ENCODE results near the gene SPACDR. TPM values are rescaled to one million over a fixed set of nuclear protein-coding genes. Genes with fewer than 3 reads are reported as not detected.
"Not testable (repeated sequence)": the region's sequence is repeated elsewhere in the genome, so short reads cannot be mapped to it uniquely, and the experiment has no call there.

The SPACDR gene
- total RNA-seq, 1 donor from 2014 or later, result 2.5 TPM

DNA sequence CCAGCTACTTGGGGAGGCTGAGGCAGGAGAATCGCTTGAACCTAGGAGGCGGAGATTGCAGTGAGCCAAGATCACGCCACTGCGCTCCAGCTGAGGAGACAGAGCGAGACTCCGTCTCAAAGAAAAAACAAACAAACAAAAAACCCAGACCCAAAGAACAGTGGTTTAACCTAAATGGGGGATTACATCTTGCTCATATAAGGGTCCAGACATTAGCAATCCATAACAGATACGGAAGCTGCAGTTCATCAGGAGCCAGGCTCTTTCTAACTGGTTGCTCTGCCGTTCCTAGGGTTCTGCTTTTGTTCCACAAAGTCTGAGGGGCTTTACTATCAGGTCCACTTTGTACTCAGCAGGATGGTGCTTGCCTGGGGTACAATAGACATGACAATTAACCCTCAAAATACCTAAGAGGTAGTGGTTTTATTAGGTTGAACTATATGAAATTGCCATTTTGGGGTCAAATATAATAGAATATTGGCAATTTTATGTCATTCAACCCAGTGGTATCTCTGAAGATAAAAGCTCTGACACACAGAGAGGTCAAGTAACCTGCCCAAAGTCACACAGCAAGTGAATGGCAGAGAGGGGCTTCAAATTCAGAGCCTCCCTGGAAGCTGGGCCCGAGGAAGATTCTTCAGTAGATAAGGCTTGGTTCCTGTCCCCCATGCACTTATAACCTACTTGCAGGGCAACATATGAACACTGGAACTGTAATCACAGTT is 41.0 kb upstream of the SPACDR start:
- Histone ChIP-seq H3K4me1 (ENCODE audit: insufficient read depth, low read length) (peaks cover 10% of the 10 kb centered on the region), H3K4me3 (ENCODE audit: insufficient read depth, low read depth, low read length) (no peak overlapping the region), H3K36me3 (ENCODE audit: insufficient read depth, low read length) (no peaks in the 10 kb centered on the region), H3K9ac (ENCODE audit: low read length) (no peak overlapping the region), H3K27ac (ENCODE audit: low read depth, low read length) (no peak overlapping the region), H2AFZ (ENCODE audit: low read depth, low read length) (no peak overlapping the region), H3K9me3 (ENCODE audit: insufficient read depth, low read depth, low read length) (no peaks in the 10 kb centered on the region), H3K79me2 (ENCODE audit: insufficient read depth, low read length) (no peaks in the 10 kb centered on the region), H3K4me2 (ENCODE audit: low read length) (no peak overlapping the region), H3K27me3 (ENCODE audit: insufficient read depth, low read length) (no peaks in the 10 kb centered on the region), H4K20me1 (ENCODE audit: insufficient read depth, low read length) (no peaks in the 10 kb centered on the region)
- H3K4me3 Mint-ChIP-seq (ENCODE audit: unreplicated experiment), result no peak overlapping the region
- no peak overlapping the region for H3K27ac Mint-ChIP-seq (ENCODE audit: unreplicated experiment)
- no peaks in the 10 kb centered on the region for H3K36me3 Mint-ChIP-seq (ENCODE audit: low read depth, unreplicated experiment)
- no peaks in the 10 kb centered on the region for H3K4me1 Mint-ChIP-seq (ENCODE audit: low read depth, unreplicated experiment)
- no peak for TF ChIP-seq EZH2 (IDR thresholded peaks at IDR 0.05; ENCODE audit: insufficient read depth, low read length)
- TF ChIP-seq, protein P1, sequence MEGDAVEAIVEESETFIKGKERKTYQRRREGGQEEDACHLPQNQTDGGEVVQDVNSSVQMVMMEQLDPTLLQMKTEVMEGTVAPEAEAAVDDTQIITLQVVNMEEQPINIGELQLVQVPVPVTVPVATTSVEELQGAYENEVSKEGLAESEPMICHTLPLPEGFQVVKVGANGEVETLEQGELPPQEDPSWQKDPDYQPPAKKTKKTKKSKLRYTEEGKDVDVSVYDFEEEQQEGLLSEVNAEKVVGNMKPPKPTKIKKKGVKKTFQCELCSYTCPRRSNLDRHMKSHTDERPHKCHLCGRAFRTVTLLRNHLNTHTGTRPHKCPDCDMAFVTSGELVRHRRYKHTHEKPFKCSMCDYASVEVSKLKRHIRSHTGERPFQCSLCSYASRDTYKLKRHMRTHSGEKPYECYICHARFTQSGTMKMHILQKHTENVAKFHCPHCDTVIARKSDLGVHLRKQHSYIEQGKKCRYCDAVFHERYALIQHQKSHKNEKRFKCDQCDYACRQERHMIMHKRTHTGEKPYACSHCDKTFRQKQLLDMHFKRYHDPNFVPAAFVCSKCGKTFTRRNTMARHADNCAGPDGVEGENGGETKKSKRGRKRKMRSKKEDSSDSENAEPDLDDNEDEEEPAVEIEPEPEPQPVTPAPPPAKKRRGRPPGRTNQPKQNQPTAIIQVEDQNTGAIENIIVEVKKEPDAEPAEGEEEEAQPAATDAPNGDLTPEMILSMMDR (IDR thresholded peaks at IDR 0.05; ENCODE audit: insufficient read depth, low read depth, low read length), result no peak
- no peak for DNase-seq (ENCODE audit: low read depth)
- peaks cover 11% of the 10 kb centered on the region for H3K27me3 Mint-ChIP-seq (ENCODE audit: low read depth, unreplicated experiment)
- FAIRE-seq, result no peak
- H3K9me3 Mint-ChIP-seq (ENCODE audit: unreplicated experiment), result no peaks in the 10 kb centered on the region

DNA sequence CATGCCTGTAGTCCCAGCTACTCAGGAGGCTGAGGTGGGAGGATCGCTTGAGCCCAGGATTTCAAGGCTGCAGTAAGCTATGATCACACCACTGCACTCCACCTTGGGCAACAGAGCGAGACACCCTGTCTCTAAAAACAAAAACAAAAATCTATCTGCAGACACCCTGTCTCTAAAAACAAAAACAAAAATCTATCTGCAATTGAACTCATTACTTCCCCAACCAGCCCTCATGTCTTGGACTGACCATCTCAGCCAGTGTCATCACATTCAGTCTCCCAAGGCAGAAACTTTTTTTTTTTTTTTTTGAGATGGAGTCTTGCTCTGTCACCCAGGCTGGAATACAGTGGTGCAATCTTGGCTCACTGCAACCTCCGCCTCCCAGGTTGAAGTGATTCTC is 40.0 kb upstream of the SPACDR start:
- not testable (repeated sequence) for H3K4me2 ChIP-seq (ENCODE audit: low read length); H3K27me3 ChIP-seq (ENCODE audit: insufficient read depth, low read length); H3K9me3 ChIP-seq (ENCODE audit: insufficient read depth, low read depth, low read length); FAIRE-seq; H3K27me3 Mint-ChIP-seq (ENCODE audit: low read depth, unreplicated experiment); H3K79me2 ChIP-seq (ENCODE audit: insufficient read depth, low read length); H3K4me1 Mint-ChIP-seq (ENCODE audit: low read depth, unreplicated experiment); H4K20me1 ChIP-seq (ENCODE audit: insufficient read depth, low read length); H3K27ac Mint-ChIP-seq (ENCODE audit: unreplicated experiment); H3K4me1 ChIP-seq (ENCODE audit: insufficient read depth, low read length); H3K4me3 Mint-ChIP-seq (ENCODE audit: unreplicated experiment); H3K9me3 Mint-ChIP-seq (ENCODE audit: unreplicated experiment); H3K36me3 Mint-ChIP-seq (ENCODE audit: low read depth, unreplicated experiment); H3K4me3 ChIP-seq (ENCODE audit: insufficient read depth, low read depth, low read length); H3K36me3 ChIP-seq (ENCODE audit: insufficient read depth, low read length); H2AFZ ChIP-seq (ENCODE audit: low read depth, low read length); DNase-seq (ENCODE audit: low read depth); H3K9ac ChIP-seq (ENCODE audit: low read length); H3K27ac ChIP-seq (ENCODE audit: low read depth, low read length)

DNA sequence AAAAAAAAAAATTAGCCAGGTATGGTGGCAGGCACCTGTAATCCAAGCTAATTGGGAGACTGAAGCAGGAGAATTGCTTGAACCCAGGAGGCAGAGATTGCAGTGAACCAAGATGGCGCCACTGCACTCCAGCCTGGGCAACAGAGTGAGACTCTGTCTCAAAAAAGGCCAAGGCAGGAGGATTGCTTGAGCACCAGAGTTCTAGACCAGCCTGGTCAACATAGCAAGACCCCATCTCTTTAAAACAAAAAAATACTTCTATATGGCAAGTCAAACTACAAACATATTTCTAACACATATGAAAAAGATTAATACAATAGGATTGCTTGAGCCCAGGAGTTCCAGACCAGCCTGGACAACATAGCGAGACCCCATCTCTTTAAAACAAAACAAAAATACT is 36.7 kb upstream of the SPACDR start:
- not testable (repeated sequence) for H2AFZ ChIP-seq (ENCODE audit: low read depth, low read length); FAIRE-seq; H3K9me3 ChIP-seq (ENCODE audit: insufficient read depth, low read depth, low read length); H3K27me3 Mint-ChIP-seq (ENCODE audit: low read depth, unreplicated experiment); DNase-seq (ENCODE audit: low read depth); H3K4me1 ChIP-seq (ENCODE audit: insufficient read depth, low read length); H3K27me3 ChIP-seq (ENCODE audit: insufficient read depth, low read length); H3K36me3 Mint-ChIP-seq (ENCODE audit: low read depth, unreplicated experiment); H4K20me1 ChIP-seq (ENCODE audit: insufficient read depth, low read length); H3K9ac ChIP-seq (ENCODE audit: low read length); H3K9me3 Mint-ChIP-seq (ENCODE audit: unreplicated experiment); H3K4me3 Mint-ChIP-seq (ENCODE audit: unreplicated experiment); H3K36me3 ChIP-seq (ENCODE audit: insufficient read depth, low read length); H3K4me1 Mint-ChIP-seq (ENCODE audit: low read depth, unreplicated experiment); H3K4me3 ChIP-seq (ENCODE audit: insufficient read depth, low read depth, low read length); H3K79me2 ChIP-seq (ENCODE audit: insufficient read depth, low read length); H3K4me2 ChIP-seq (ENCODE audit: low read length); H3K27ac ChIP-seq (ENCODE audit: low read depth, low read length); H3K27ac Mint-ChIP-seq (ENCODE audit: unreplicated experiment)
